ENCODE results near the gene CDH2. TPM values are rescaled to one million over a fixed set of nuclear protein-coding genes. Genes with fewer than 3 reads are reported as not detected.

Gene CDH2
- total and polyA plus RNA-seq, 2 experiments from 2014 or later: 14.7 to 36.9 TPM

- TF ChIP-seq ETS1 (IDR thresholded peaks at IDR 0.05): no peak
- no peak for TF ChIP-seq REST (IDR thresholded peaks at IDR 0.05; ENCODE audit: unreplicated experiment)
- TF ChIP-seq POLR2AphosphoS5 (IDR thresholded peaks at IDR 0.05; ENCODE audit: low read depth): no peak
- TF ChIP-seq EZH2 (IDR thresholded peaks at IDR 0.05; ENCODE audit: low read depth, unreplicated experiment): no peak
- no peak for TF ChIP-seq CREB1 (CRISPR knock-in tag; IDR thresholded peaks at IDR 0.05; ENCODE audit: low read depth)
- no peak for TF ChIP-seq ZNF114 (CRISPR knock-in tag; IDR thresholded peaks at IDR 0.05)
- no peak for TF ChIP-seq ZNF462 (CRISPR knock-in tag; IDR thresholded peaks at IDR 0.05)
- no peak for TF ChIP-seq EZH2phosphoT487 (IDR thresholded peaks at IDR 0.05; ENCODE audit: unreplicated experiment)
- TF ChIP-seq JUNB (IDR thresholded peaks at IDR 0.05; ENCODE audit: unreplicated experiment): no peak
- TF ChIP-seq NANOG (IDR thresholded peaks at IDR 0.05; ENCODE audit: borderline replicate concordance): no peak
- TF ChIP-seq STAT1 (IDR thresholded peaks at IDR 0.05; ENCODE audit: unreplicated experiment): no peak
- no peak for TF ChIP-seq CTCF (conservative IDR thresholded peaks at IDR 0.05; ENCODE audit: low read depth in 2 of 2)
- TF ChIP-seq ZNF331 (CRISPR knock-in tag; IDR thresholded peaks at IDR 0.05; ENCODE audit: low read depth): no peak
- Mint-ChIP-seq H3K36me3 (ENCODE audit: low read depth) (no peaks in the 10 kb centered on the region), H3K9me3 (no peaks in the 10 kb centered on the region), H3K4me3 (no peak overlapping the region), H3K4me1 (peaks cover 30% of the 10 kb centered on the region), H3K27ac (no peak overlapping the region), H3K27me3 (ENCODE audit: insufficient read depth, low read depth, poor library complexity) (no peaks in the 10 kb centered on the region)
- ATAC-seq (no peak), DNase-seq (ENCODE audit: low spot score) (no peak)
- Histone ChIP-seq H3K27me3 (ENCODE audit: insufficient read depth) (no peaks in the 10 kb centered on the region), H3K4me2 (no peak overlapping the region), H3K79me2 (replicated peaks; ENCODE audit: insufficient read depth) (no peaks in the 10 kb centered on the region), H3K36me3 (ENCODE audit: insufficient read depth) (no peaks in the 10 kb centered on the region), H3K4me1 (ENCODE audit: insufficient read depth) (peaks cover 40% of the 10 kb centered on the region), H3K4me3 (no peak overlapping the region), H3K9me2 (ENCODE audit: insufficient read depth) (no peaks in the 10 kb centered on the region), H4K20me1 (replicated peaks; ENCODE audit: insufficient read depth) (no peaks in the 10 kb centered on the region), H3K27ac (ENCODE audit: low read depth) (no peak overlapping the region), H3F3A (replicated peaks; ENCODE audit: low read depth) (no peaks in the 10 kb centered on the region), H2AFZ (no peak overlapping the region)
These were observed 126.4 kb downstream of the CDH2 start for GRCh38 chr18:28050545-28050944.
